Fibroblast of lung (primary cell): ENCODE results near the gene ING5. TPM values are rescaled to one million over a fixed set of nuclear protein-coding genes. Genes with fewer than 3 reads are reported as not detected.

Experiments
- DNase-seq, 2 donors: peaks; one replicate each; pipeline versions ENCODE4 v3.0.0 to v3.0.0-alpha.2; 2010; ENCODE audit warnings: low read depth in 2 of 2
- H2AFZ ChIP-seq: 2 replicates; pipeline ENCODE4 v1.5.1; 2012; ENCODE audit warnings: low read length, control low read depth, inconsistent platforms
- H3K27ac ChIP-seq: 2 replicates; pipeline ENCODE4 v1.5.1; 2011; ENCODE audit warnings: low read length, control low read depth; ENCODE audit not compliant: insufficient read depth
- H3K27me3 ChIP-seq: 2 replicates; pipeline ENCODE4 v1.5.1; 2011; ENCODE audit warnings: mild to moderate bottlenecking, low read length; ENCODE audit not compliant: control insufficient read depth, insufficient read depth
- H3K36me3 ChIP-seq: 2 replicates; pipeline ENCODE4 v1.5.1; 2011; ENCODE audit warnings: low read length; ENCODE audit not compliant: control insufficient read depth, insufficient read depth
- H3K4me1 ChIP-seq: 2 replicates; pipeline ENCODE4 v1.5.1; 2011; ENCODE audit warnings: low read length; ENCODE audit not compliant: control insufficient read depth, insufficient read depth; ENCODE audit errors: extremely low read depth
- H3K4me2 ChIP-seq: 2 replicates; pipeline ENCODE4 v1.5.1; 2011; ENCODE audit warnings: low read length, control low read depth; ENCODE audit not compliant: insufficient read depth; ENCODE audit errors: extremely low read depth
- H3K4me3 ChIP-seq, 4 experiments: fragments of 200-600 bp in 1 of 4; sonication (generic) in 1 of 4; replicated peaks in 1 of 4; 2 replicates each; pipeline ENCODE4 v1.5.1; 2011 to 2016; ENCODE audit warnings: low read length in 4 of 4, low read depth in 3 of 4, mild to moderate bottlenecking in 3 of 4, control low read depth in 2 of 4, inconsistent platforms in 1 of 4, mixed read lengths in 1 of 4; ENCODE audit not compliant: insufficient read depth in 1 of 4; ENCODE audit errors: control extremely low read depth in 1 of 4
- H3K79me2 ChIP-seq: 2 replicates; pipeline ENCODE4 v1.5.1; 2012; ENCODE audit warnings: mild to moderate bottlenecking, low read length, inconsistent platforms; ENCODE audit not compliant: control insufficient read depth, insufficient read depth
- H3K9ac ChIP-seq: 2 replicates; pipeline ENCODE4 v1.5.1; 2011; ENCODE audit warnings: mild to moderate bottlenecking, low read length, control low read depth; ENCODE audit not compliant: insufficient read depth
- H3K9me3 ChIP-seq: 2 replicates; pipeline ENCODE4 v1.5.1; 2012; ENCODE audit warnings: low read depth, low read length; ENCODE audit not compliant: control insufficient read depth, insufficient read depth
- H4K20me1 ChIP-seq: 2 replicates; pipeline ENCODE4 v1.5.1; 2011; ENCODE audit warnings: low read length; ENCODE audit not compliant: control insufficient read depth, insufficient read depth; ENCODE audit errors: extremely low read depth
- CTCF ChIP-seq, 2 donors: IDR thresholded peaks in 1 of 2; conservative IDR thresholded peaks in 1 of 2; 1 replicate in 1 of 2; 2 replicates in 1 of 2; pipeline ENCODE4 v1.5.1; 2011 to 2012; ENCODE audit warnings: low read length in 2 of 2, control low read depth in 1 of 2, inconsistent platforms in 1 of 2, low read depth in 1 of 2, mild to moderate bottlenecking in 1 of 2
- EZH2 ChIP-seq: IDR thresholded peaks from 2 replicates; pipeline ENCODE4 v1.5.1; 2012; ENCODE audit warnings: low read length, control low read depth, mild to moderate bottlenecking; ENCODE audit errors: missing control alignments
- polyA plus RNA-seq, 2 donors: library from polyadenylated mRNA; depleted of rRNA in 1 of 2; stranded (reverse) in 1 of 2; unstranded in 1 of 2; fragments of >200 nt; gene quantifications; 2 replicates each; pipeline ENCODE4 v1.2.1, GENCODE V29; 2011 to 2012; ENCODE audit warnings: missing spikeins in 1 of 2
- total RNA-seq: library from RNA; depleted of rRNA; stranded (reverse); fragments of >200 nt; gene quantifications from 2 replicates; pipeline ENCODE4 v1.2.1, GENCODE V29; 2014

The ING5 gene
- total and polyA plus RNA-seq, 2 donors (not counting 1 experiment from before 2014, with no cell fraction given), result 17.4 to 27.4 TPM

DNA sequence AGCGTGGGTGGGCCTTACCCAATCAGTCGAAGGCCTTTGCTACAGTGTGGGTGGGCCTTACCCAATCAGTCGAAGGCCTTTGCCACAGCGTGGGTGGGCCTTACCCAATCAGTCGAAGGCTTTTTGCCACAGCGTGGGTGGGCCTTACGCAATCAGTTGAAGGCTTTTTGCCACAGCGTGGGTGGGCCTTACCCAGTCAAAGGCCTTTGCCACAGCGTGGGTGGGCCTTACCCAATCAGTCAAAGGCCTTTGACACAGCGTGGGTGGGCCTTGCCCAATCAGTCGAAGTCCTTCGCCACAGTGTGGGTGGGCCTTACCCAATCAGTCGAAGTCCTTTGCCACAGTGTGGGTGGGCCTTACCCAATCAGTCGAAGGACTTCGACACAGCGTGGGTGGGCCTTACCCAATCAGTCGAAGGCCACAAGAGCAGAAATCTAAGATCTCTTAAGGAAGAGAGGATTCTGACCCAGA lies 58.5 kb downstream of the ING5 start:
- Histone ChIP-seq H3K9ac (no peak overlapping the region), H4K20me1 (no peaks in the 10 kb centered on the region), H3K27ac (no peak overlapping the region), H3K36me3 (peaks cover 10% of the 10 kb centered on the region), H3K27me3 (no peaks in the 10 kb centered on the region), H3K4me2 (no peak overlapping the region), H3K9me3 (no peaks in the 10 kb centered on the region), H3K79me2 (no peaks in the 10 kb centered on the region), H3K4me1 (no peaks in the 10 kb centered on the region), H3K4me3 (no peak overlapping the region), H2AFZ (no peak overlapping the region)
- TF ChIP-seq EZH2, result no peak
- no peak for TF ChIP-seq CTCF (conservative IDR thresholded peaks at IDR 0.05 in 1 of 2, IDR thresholded peaks at IDR 0.05 in 1 of 2; ENCODE audit: low read depth in 1 of 2, low read length in 2 of 2)
- no peak for DNase-seq

DNA sequence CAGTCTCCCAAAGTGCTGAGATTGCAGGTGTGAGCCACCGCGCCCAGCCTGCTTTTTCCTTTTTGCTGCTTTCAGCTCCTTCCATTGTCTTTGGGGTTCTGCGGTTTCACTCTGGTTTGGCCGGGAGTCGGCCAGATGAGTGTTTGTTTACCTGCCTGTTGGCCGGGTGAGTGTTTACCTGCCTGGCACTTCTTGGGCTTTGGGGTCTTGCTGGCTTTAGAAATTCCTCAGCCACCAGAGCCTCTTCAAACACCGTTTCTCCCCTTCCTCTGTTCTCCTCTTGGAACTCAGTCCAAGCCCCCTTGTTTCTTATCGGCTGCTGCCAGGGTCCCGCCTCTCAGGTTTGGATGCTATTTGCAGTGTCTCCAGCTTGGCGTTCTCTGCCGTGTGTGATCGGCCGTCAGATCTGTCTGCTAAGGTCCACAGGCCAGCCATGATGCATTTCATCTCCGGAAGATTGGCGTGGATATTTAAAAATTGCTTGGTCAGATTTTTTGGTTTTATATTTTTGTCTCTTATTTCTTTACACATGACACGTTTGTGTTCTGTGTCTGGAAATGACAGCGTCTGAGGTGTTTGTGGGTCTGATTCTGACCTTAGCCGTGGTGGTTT lies 60.6 kb downstream of the ING5 start:
- H3K79me2 ChIP-seq, result no peaks in the 10 kb centered on the region
- H3K9ac ChIP-seq, result no peak overlapping the region
- H3K27ac ChIP-seq, result no peak overlapping the region
- H3K27me3 ChIP-seq, result no peaks in the 10 kb centered on the region
- no peak overlapping the region for H2AFZ ChIP-seq
- H4K20me1 ChIP-seq, result no peaks in the 10 kb centered on the region
- peaks cover 5% of the 10 kb centered on the region for H3K36me3 ChIP-seq
- no peak overlapping the region for H3K4me3 ChIP-seq
- no peak overlapping the region for H3K4me2 ChIP-seq
- TF ChIP-seq CTCF (conservative IDR thresholded peaks at IDR 0.05 in 1 of 2, IDR thresholded peaks at IDR 0.05 in 1 of 2; ENCODE audit: low read depth in 1 of 2, low read length in 2 of 2), result no peak
- DNase-seq, result no peak
- H3K9me3 ChIP-seq, result no peaks in the 10 kb centered on the region
- H3K4me1 ChIP-seq, result no peaks in the 10 kb centered on the region

DNA sequence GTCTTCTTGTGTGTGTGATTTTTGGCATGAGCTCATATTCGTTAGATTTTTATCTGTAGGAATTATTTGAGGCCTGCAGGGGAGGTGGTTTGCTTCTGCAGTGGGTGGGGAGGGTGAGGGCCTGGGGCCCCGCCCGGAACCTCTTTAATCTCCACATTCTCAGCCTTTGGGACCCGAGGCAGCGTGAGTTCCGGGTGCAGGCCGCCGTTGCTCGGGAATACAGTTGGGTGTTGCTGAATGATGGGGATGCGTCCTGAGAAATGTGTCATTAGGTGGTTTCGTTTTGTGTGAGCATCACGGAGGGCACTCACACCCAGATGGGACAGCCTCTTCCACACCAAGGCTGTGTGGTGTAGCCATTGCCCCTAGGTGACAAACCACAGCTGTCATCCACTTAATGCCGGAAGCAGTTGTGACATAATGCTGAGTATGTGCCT lies 61.1 kb downstream of the ING5 start:
- no peak for DNase-seq
- H3K4me1 ChIP-seq, result no peaks in the 10 kb centered on the region
- no peak overlapping the region for H3K9ac ChIP-seq
- H3K9me3 ChIP-seq, result no peaks in the 10 kb centered on the region
- no peaks in the 10 kb centered on the region for H3K79me2 ChIP-seq
- no peak overlapping the region for H3K4me2 ChIP-seq
- TF ChIP-seq CTCF (conservative IDR thresholded peaks at IDR 0.05 in 1 of 2, IDR thresholded peaks at IDR 0.05 in 1 of 2; ENCODE audit: low read depth in 1 of 2, low read length in 2 of 2) (no peak), EZH2 (no peak)
- no peak overlapping the region for H3K4me3 ChIP-seq
- peaks cover 5% of the 10 kb centered on the region for H3K36me3 ChIP-seq
- H3K27me3 ChIP-seq, result no peaks in the 10 kb centered on the region
- H4K20me1 ChIP-seq, result no peaks in the 10 kb centered on the region
- no peak overlapping the region for H2AFZ ChIP-seq
- no peak overlapping the region for H3K27ac ChIP-seq
